DMS153 treated with DMSO at 0.1 percent for 48 hours (cell line): ENCODE measurements around the gene ATF6.
"Not testable (repeated sequence)": the region's sequence is repeated elsewhere in the genome, so short reads cannot be mapped to it uniquely, and the experiment has no call there.

Experiments used
- DNase-seq: peaks from one replicate; lab custom pipeline; 2025; ENCODE audit not compliant: unreplicated experiment; lab: John Stamatoyannopoulos, UW

Gene ATF6, protein sequence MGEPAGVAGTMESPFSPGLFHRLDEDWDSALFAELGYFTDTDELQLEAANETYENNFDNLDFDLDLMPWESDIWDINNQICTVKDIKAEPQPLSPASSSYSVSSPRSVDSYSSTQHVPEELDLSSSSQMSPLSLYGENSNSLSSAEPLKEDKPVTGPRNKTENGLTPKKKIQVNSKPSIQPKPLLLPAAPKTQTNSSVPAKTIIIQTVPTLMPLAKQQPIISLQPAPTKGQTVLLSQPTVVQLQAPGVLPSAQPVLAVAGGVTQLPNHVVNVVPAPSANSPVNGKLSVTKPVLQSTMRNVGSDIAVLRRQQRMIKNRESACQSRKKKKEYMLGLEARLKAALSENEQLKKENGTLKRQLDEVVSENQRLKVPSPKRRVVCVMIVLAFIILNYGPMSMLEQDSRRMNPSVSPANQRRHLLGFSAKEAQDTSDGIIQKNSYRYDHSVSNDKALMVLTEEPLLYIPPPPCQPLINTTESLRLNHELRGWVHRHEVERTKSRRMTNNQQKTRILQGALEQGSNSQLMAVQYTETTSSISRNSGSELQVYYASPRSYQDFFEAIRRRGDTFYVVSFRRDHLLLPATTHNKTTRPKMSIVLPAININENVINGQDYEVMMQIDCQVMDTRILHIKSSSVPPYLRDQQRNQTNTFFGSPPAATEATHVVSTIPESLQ

DNA sequence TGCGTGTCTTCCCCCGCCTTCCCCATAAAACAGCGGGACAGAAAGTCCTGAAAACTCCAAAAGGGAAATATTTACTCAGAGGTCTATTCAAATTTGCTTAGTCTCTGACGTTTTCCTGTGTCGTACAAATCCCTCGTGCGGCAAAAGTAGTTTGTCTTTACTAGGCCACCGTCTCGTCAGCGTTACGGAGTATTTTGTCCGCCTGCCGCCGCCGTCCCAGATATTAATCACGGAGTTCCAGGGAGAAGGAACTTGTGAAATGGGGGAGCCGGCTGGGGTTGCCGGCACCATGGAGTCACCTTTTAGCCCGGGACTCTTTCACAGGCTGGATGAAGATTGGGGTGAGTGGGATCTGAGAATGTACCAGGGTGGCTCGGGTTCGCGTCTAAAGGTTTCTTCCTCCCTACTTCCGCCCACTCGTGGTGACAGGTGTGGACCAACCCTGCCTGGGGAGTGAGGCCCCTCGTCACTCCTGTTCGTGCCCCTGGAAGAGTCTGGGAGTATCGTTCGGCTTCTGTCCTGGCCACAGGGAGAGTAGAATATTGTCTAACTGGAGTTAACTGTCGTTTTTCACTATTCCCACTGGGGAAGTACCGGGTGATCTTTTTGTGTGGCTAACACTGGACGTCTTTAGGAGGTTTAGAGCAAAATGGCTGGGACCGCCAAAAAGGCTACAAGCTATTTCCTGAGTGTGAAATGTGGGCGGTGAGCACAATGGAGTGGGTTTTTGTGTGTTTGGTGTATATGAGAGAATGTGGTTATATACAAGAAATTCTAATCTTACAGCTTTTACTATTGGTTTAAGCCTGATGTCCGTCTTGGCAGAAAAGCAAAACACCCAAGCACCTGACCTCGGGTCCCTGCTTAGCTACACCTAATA lies at the start of gene ATF6:
ATF6 (plus strand) TSS at position 219 of the 880 bp plus-strand sequence; CDS start at position 260, 41 bp downstream.
- DNase-seq, result peak; percentile 93

DNA sequence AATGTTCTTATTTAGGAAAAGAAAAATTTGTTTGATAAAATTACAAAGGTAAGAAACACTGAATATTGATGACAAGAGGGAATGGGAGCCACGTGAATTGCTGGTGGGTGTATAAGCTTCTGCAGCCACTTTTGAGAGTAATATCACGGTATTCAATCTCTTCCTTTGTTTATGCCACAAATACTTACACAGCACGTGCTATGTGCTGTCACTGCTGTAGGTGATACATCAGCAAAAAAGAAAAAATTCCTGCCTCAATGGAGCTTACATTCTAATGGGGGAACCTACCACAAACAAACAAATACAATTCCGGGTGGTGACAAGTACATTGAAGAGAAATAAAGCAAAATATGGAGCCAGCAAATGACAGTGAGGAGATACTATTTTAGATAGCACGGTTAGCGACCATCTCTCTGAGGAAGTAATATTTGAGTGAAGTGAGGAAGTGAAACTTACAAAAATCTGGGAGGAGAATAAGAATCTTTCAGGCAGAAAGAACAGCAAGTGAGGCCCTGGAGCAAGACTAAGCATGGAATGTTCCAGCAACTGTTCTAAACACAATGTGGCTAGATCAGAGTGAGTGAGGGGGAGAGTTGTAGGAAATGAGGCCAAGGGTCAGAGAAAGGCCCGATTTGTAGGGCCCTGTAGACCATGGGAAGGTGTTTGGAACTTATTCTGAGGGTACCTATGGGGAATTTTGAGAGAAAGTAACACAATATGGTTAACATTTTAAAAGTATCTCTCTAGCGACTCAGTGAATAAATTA lies 47.4 kb upstream of the ATF6 start:
- DNase-seq, result no peak

DNA sequence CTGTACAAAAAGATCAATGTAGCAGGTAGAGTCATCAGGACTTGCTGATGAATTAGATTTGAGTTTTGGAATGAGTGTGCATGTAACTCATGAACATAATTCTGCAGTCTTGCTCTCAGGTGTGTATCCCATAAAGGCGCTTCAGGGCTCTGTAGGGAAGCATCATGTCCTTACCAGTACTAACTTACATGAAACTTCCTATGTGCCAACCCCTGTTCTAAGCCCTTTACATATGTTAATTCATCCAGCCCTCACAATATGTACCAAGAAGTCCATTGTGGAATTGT lies 46.9 kb upstream of the ATF6 start:
- no peak for DNase-seq

DNA sequence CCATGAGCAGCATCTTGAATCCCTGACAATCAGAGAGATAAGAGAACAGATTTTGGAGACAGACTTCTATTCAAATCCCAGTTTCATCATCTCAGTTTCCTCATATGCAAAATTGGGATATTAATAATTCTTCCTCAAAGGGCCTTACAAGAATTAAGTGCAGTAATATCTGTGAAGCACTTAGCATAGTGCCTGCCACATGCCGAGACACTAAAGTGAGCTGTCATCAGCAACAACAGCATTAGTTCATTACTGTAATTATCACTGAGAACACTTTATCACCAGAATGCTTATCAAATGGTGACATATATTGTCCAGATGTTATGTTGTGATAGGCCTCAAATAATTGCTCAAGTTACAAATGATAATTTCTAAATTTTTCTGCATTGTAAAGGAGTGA lies 45.7 kb upstream of the ATF6 start:
- no peak for DNase-seq

DNA sequence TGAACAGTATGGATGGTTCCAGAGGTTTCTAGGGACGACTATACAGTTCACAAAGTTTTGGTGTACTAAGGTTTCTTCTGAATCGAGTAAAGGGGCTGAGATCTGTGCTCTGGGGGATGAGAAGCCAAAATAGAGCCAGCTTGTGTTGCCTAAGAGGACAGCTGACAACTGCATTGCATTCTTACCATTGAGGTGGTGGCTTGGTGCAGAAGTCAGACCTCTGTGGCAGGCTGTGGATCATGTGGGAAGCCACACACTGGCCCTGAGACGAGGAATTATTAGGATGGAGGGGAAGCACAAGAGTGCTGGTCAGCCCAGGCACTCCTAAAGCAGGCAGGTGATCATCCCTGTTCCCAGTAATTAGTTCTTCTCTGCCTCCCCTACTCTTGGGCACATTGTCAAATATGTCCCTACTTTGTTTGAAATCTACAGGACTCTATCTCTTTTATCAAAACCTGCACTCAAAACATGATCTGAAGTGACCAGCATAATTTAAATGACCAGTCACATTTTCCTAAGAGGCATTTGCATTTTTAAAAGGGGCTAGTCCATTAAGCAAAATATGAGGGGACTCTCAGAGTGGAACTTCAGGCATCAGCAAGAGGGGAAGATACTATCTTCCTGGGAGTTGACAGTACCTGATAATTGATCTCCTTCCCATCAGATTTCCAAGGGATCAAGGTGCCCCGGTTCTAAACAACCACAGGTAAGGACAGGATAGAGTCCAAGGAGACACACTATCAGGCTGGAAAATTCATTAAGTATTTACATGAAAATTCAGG lies 45.0 kb upstream of the ATF6 start, which contains the start of gene FCRLB:
FCRLB (plus strand) TSS at position 589 of the 782 bp plus-strand sequence. CDS start 1,129 bp downstream, outside the sequence.
- no peak for DNase-seq

DNA sequence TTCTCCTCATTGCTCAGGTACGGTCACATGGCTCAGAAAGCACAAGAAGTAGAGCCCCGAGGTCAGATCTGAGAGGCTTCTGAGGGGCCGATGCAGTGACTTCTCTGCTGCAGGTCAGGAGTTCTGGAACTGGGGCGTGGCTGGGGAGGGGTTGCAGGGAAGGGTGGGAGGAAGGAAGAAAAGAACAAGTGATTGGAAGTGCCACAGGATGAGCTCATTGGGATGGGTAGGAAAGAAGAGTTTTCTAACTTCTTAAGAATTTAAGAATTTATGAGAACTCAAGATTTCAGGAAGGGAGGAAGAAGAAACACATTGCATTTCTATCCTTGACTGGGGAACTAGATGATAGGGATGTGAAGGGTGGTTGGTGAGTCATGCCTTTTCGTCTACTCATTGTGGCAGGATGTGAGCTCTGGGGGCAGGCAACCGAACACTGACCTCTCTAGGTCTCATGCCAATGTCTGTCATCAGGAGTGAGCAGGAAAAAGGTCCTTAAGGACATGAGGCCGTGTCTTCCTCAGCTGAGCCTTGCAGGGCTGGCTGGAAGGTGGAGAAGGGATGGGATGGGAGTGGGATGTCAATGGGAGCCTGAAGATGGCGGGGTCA lies 44.3 kb upstream of the ATF6 start:
- no peak for DNase-seq

DNA sequence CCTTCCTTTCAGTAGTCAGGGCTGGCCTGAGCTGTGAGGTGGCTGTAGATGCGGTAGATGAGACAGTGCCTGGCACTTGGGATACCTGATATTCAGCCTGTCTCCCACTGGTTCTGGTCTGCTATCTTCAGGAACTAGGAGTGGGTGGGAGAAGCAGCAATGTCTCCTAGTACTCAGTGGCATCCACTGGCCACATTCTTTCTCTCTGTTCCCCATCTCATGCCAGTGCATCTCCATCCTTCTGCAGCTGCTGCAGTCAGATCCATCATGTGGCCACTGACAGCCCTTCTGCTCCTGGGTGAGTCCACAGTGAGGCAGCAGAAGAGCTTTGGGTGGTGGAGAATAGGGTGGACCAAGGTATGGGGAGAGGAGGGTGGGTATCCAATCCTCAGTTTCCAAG lies 43.7 kb upstream of the ATF6 start:
- DNase-seq, result no peak

DNA sequence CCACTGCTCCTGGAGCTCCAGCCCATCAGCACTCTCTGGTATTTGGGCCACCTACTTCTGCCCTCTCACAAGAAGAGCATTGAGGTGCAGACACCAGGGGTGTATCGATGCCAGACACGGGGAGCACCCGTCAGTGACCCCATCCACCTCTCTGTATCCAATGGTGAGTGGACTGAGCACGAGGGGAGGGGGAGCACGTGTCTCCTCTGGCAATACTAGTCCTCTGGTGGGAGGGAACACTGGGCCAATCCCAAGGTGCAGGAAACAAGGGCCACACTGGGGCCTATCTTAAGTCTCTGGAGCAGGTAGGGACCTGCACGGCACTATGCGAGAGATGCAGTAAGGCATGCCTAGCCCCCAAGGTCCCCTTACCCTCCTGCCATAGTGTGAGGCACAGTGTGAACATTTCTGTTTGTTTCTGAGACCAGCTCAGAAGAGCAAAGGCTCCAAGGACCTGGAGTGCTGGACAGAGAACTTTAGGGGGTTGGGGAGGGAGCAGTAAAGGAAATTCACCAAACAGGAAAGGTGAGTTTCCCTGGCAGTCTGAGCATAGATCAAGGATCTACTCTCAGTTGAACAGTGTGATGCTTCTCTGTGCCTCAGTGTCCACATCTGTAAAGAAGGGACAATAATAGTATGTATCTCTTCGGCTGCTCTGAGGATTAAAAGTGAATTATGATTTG lies 42.5 kb upstream of the ATF6 start:
- no peak for DNase-seq

DNA sequence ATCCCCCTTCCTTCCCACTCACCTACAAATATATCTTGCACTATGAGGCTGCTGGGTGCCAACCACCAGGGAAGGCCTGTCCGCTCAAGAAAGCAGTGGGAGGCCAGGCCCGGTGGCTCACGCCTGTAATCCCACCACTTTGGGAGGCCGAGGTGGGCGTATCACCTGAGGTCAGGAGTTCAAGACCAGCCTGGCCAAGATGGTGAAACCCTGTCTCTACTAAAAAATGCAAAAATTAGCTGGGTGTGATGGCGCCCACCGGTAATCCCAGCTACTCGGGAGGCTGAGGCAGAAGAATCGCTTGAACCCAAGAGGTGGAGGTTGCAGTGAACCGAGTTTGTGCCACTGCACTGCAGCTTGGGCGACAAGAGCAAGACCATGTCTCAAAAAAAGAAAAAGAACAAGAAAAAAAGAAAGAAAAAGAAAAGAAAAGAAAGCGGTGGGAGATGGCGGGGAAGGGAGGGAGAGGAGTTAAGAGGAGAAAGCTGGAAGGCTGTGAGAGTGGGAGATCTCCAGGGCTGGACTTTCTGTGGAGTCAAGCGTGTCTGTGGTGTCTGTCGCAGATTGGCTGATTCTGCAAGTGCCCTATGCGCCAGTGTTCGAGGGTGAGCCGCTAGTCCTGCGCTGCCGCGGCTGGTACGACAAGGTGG lies 40.7 kb upstream of the ATF6 start:
- DNase-seq, result not testable (repeated sequence)

DNA sequence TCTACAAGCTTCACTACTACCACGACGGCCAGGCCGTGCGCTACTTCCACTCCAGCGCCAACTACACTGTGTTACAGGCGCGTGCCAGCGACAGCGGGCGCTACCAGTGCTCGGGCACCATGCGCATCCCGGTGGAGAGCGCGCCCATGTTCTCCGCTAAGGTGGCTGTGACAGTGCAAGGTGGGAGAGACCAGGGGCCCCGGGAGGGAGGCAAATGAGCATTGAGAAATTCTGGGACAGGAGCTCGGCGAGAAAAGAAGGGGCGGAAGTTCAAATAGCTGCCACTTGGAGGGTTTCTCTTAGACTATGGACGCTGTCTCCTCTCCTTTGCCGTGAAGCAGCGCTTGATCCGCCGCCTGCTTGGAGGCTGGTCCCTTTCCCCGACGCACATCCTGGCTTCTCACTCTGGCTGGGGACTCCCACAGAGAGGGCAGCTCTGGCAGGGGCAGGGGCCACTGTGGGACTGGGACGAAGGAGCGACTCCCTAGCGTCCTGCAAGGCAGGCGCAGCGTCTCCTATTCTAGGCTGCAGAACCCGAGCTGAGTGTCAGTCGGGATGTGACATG lies 40.1 kb upstream of the ATF6 start:
- DNase-seq, result peak; percentile 17

DNA sequence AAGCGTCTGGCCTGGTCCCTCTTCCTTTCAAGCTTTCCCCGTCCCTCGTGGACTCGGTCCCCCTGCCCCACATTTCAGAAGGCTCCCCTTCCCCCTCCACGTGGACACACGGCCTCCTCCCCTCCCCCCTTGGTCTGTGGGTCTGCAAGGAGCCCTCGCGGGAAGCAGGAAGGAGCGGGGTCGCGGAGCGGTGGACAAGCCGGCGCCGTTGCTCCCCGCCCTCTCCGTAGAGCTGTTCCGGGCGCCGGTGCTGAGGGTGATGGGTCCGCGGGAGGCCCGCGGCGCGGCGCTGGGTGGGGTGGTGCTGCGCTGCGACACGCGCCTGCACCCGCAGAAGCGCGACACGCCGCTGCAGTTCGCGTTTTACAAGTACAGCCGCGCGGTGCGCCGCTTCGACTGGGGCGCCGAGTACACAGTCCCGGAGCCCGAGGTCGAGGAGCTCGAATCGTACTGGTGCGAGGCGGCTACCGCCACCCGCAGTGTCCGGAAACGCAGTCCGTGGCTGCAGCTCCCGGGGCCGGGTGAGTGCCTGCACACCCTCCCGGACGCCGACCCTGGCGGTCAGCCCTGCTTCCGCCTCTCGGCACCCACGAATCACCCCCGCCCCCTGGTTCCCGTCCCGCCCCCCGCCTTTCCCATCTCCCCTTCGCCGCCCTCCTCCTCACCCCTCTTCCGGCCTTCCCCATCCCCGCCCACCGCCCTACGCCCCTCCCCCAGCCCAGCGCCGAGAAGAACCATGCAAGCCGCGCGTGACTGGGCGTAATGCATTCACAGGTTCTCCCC lies 39.5 kb upstream of the ATF6 start:
- DNase-seq, result peak; percentile 39

DNA sequence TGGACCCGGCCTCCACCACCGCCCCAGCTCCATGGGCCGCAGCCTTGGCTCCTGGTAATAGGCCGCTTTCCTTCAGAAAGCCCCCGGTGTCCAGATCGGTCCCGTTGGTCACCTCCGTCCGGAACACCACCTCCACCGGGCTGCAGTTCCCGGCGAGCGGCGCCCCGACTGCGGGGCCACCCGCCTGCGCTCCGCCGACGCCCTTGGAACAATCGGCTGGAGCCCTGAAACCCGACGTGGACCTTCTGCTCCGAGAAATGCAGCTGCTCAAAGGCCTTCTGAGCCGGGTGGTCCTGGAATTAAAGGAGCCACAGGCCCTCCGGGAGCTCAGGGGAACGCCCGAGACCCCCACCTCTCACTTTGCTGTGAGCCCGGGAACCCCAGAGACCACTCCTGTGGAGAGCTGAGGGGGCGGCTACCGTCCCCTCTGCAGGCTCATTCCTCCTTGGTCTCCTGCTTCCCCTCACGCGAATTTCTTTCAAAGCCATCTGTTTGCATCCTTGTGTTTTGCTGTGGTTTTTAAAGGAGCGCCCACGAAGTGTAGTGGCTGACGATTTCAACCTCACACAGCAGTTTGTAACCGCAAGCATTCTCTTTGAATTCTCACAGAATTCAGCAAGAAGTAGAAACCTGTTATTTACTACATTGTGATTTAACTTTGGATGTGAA lies 38.7 kb upstream of the ATF6 start:
- DNase-seq, result no peak

DNA sequence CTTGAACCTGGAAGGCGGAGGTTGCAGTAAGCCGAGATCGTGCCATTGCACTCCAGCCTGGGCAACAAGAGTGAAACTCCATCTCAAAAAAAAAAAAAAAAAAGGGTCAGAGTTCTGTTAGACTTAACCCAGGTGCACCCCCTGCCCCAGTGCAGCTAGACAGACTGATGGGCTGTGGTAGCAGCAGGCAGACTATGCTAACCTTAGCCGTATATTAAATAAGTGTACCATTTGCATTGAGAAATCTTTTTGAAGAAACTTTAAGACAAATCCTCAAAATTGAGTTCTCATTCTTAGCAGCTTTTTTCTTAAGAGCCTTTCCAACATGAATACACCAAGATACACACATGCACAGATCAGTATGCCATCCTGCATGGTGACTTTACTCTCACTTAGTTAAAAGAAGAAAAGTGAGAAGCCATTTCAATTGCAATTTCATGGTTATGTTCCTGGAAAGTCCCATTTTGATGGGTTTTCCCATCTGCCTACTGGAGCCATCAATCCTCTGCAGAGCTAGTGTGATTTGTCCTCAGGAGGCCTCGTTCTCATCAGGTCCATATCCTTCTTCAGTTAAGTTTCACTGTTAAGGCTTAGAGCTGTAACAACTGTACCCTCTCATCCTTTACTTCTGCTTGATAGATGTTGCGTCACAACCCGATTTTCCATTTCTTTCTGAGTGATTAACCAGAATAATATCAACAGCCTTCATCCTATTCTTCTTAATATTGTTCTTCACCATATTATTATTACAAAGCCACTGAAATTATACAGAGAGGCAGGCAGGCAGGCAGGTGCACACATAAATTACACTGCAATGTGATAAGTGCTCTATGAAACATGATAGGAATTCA lies 37.5 kb upstream of the ATF6 start:
- no peak for DNase-seq

DNA sequence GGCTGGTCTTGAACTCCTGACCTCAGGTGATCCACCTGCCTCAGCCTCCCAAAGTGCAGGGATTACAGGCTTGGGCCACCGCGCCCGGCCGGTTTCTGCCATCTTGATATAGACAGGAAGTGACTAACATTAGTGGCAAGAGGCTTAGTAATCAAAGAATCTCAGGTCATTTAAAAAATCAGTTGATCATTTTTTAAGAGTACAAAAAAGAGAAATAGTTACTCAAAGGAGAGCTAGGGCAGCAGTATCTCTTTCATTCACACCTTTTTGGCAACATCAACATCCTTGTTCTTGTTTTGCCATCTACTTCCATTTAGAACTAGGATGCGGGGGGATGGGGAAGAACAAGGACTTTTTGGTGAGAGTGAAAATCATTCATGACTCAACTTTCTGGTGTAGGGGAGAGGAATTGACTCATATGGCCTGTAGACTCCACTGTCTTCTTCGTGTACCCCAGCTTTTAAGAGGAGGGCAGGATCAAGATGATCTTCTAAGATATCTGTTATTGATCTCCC lies 36.0 kb upstream of the ATF6 start:
- DNase-seq, result no peak

DNA sequence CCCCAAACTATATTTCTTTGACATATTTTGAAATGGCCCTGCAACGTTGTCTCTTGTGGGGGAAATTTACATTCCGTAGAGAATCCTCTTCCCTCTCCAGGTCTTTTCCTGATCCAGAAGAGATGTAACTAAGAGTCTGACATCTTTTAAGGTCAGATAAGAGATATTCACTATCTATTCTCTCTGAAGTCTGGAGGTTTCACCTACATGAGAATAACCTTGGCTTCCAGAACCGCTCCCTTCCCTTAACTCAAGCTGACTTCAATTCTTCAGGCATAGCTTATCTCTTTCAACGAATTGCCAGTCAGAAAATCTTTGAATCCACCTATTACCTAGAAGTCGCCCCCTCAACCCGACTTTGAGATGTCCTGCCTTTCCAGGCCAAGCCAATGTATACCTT lies 34.9 kb upstream of the ATF6 start:
- no peak for DNase-seq
